Spleen (tissue), 11 donors: ENCODE data around the gene TBCA. TPM values are rescaled to one million over a fixed set of nuclear protein-coding genes. Genes with fewer than 3 reads are reported as not detected.
A peak's percentile ranks its signal among the peaks of the same experiment; 100 is the strongest.
"Not testable (repeated sequence)": the region's sequence is repeated elsewhere in the genome, so short reads cannot be mapped to it uniquely, and the experiment has no call there.

Source experiments
- DNase-seq: peaks from one replicate; pipeline ENCODE4 v3.0.0-alpha.2; 2020
- H3K27ac ChIP-seq, 8 donors: fragments of 200-600 bp; sonication (generic) in 7 of 8; 1 replicate in 4 of 8; 2 replicates in 4 of 8; pipeline versions ENCODE4 v1.5.0 to v1.8.0; 2016 to 2021; ENCODE audit warnings: inconsistent platforms in 4 of 8, mild to moderate bottlenecking in 4 of 8, moderate library complexity in 1 of 8
- H3K27me3 ChIP-seq, 7 donors: fragments of 200-600 bp; sonication (generic) in 6 of 7; replicated peaks in 1 of 7; 1 replicate in 4 of 7; 2 replicates in 3 of 7; pipeline versions ENCODE4 v1.5.0 to v1.8.0; 2016 to 2021; ENCODE audit warnings: inconsistent platforms in 3 of 7, mild to moderate bottlenecking in 1 of 7
- H3K36me3 ChIP-seq, 6 donors: fragments of 200-600 bp; sonication (generic) in 5 of 6; 1 replicate in 4 of 6; 2 replicates in 2 of 6; pipeline versions ENCODE4 v1.5.0 to v1.8.0; 2016 to 2021; ENCODE audit warnings: inconsistent platforms in 2 of 6
- H3K4me1 ChIP-seq, 6 donors: fragments of 200-600 bp; sonication (generic) in 5 of 6; 1 replicate in 3 of 6; 2 replicates in 3 of 6; pipeline versions ENCODE4 v1.5.0 to v1.8.0; 2016 to 2021; ENCODE audit warnings: inconsistent platforms in 3 of 6
- H3K4me3 ChIP-seq, 8 donors: fragments of 200-600 bp; sonication (generic) in 7 of 8; 1 replicate in 4 of 8; 2 replicates in 4 of 8; pipeline versions ENCODE4 v1.5.0 to v1.8.0; 2016 to 2021; ENCODE audit warnings: inconsistent platforms in 4 of 8, mild to moderate bottlenecking in 4 of 8, moderate library complexity in 2 of 8
- H3K9me3 ChIP-seq, 8 donors: fragments of 200-600 bp; sonication (generic) in 7 of 8; 1 replicate in 4 of 8; 2 replicates in 4 of 8; pipeline versions ENCODE4 v1.5.0 to v1.8.0; 2016 to 2021; ENCODE audit warnings: inconsistent platforms in 4 of 8
- CTCF ChIP-seq, 11 experiments: fragments of 200-600 bp in 7 of 11; fragments of 450-650 bp in 4 of 11; sonication (generic) in 4 of 11; IDR thresholded peaks in 8 of 11; conservative IDR thresholded peaks in 3 of 11; 1 replicate in 7 of 11; 2 replicates in 4 of 11; pipeline versions ENCODE4 v1.4.0 to v1.8.0; 2016 to 2021; ENCODE audit warnings: antibody characterized with exemption in 11 of 11, inconsistent platforms in 4 of 11, mild to moderate bottlenecking in 1 of 11
- POLR2A ChIP-seq, 3 donors: fragments of 450-650 bp; IDR thresholded peaks; one replicate each; pipeline ENCODE4 v1.5.1; 2017; ENCODE audit warnings: antibody characterized with exemption in 3 of 3, mild to moderate bottlenecking in 1 of 3
- POLR2AphosphoS5 ChIP-seq, 3 donors: sonication (generic); formaldehyde crosslinking; IDR thresholded peaks; one replicate each; pipeline ENCODE4 v1.5.1; 2017; ENCODE audit warnings: antibody characterized with exemption in 3 of 3
- WGBS, 5 donors: extraction: QIAGEN DNeasy Blood & Tissue Kit in 3 of 5; methylation state at CpG; one replicate each; pipeline versions ENCODE4 v1.1.5 to v1.1.7; 2013 to 2018; 5-methylcytosine and 5-hydroxymethylcytosine counted together
- intact Hi-C: fragments of 100-400 bp; cut with DNase I; formaldehyde crosslinking; loops from one replicate; pipeline ENCODE4 v1.15.0; 2023; ENCODE audit warnings: low total_unique reads
- polyA plus RNA-seq, 3 donors: library from polyadenylated mRNA; stranded (reverse); fragments of 200-250 nt; gene quantifications; one replicate each; pipeline ENCODE4 v1.2.1, GENCODE V29; 2013
- total RNA-seq, 7 donors: library from RNA; depleted of rRNA in 3 of 7; stranded (reverse); fragments of >200 nt in 3 of 7; fragmentation: NEBNext Ultra II Directional in 4 of 7; extraction: Animal tissue kit (Norgen Biotek cat#: 25700) in 4 of 7; gene quantifications; one replicate each; pipeline versions ENCODE4 v1.1.0 to v1.2.1, GENCODE V29; 2016 to 2021
- donor health status: healthy with polysubstance abuse.
- donor health status: DM: no; HTN: no; CAD: no; lungs with moderate emphysema.
- donor health status: DM: no; HTN: no; CAD: no.
- donor health status: Bipolar disorder and iron deficiency.
- donor health status: healthy.
- donor health status: DM: no; HTN: no; CAD: no.
- donor health status: DM: yes; HTN: yes; CAD: no.

Gene TBCA
- total and polyA plus RNA-seq, 10 donors, result 92.2 to 267 (median 108) TPM

DNA sequence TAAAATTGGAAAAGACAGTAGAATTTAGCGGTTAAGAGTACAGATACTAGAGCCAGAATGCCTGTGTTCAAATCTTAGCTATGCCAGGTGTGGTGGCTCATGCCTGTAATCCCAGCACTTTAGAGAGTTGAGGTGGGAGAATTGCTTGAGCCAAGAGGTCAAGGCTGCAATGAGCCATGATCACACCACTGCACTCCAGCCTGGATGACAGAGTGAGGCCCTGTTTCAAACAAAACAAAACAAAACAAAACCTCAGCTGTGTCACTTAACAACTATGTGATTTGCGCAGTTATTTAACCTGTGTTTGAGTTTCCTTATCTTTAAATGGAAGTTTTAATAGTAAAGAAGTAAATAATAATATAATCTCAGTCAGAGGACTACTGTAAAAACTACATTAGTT lies 68.3 kb downstream of the TBCA start:
- WGBS, 5 donors, result 97 to 100% (median 99%) methylated on average over 2 of the region's 2 CpGs
- intact Hi-C loops, result no loop called here
- Histone ChIP-seq H3K4me1 (peaks cover 0 to 13% (median 0%) of the 10 kb centered on the region in 6 donors), H3K27ac (no peak overlapping the region), H3K27me3 (no peaks in the 10 kb centered on the region), H3K36me3 (peaks cover 2 to 58% (median 50%) of the 10 kb centered on the region in 6 donors), H3K4me3 (no peak overlapping the region), H3K9me3 (no peaks in the 10 kb centered on the region)
- no peak for DNase-seq
- TF ChIP-seq POLR2A (IDR thresholded peaks at IDR 0.05), result no peak
- no peak for TF ChIP-seq CTCF (IDR thresholded peaks at IDR 0.05 in 8 of 11, conservative IDR thresholded peaks at IDR 0.05 in 3 of 11)
- no peak for TF ChIP-seq POLR2AphosphoS5 (IDR thresholded peaks at IDR 0.05)

DNA sequence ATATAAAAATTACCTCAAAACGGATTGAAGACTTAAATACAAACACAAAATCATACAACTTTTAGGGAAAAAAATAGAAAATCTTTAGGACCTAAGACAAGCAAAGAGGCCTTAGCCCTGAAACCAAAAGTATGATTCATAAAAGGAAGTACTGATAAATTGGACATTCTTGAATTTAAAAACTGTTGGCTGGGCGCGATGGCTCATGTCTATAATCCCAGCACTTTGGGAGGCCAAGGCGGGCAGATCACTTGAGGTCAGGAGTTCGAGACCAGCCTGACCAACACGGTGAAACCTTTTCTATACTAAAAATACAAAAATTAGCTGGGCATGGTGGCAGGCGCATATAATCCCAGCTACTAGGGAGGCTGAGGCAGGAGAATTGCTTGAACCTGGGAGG lies 76.6 kb downstream of the TBCA start:
- H3K4me3 ChIP-seq, H3K4me1 ChIP-seq, H3K27me3 ChIP-seq, intact Hi-C loops, DNase-seq: not testable (repeated sequence)
- peaks cover 0 to 74% (median 30%) of the 10 kb centered on the region in 6 donors for H3K36me3 ChIP-seq
- H3K27ac ChIP-seq, result peak overlapping the region in 1 of 8 donors; percentile 7
- WGBS, 5 donors, result 75 to 94% (median 86%) methylated on average over 7 of the region's 7 CpGs
- H3K9me3 ChIP-seq, result peaks cover 0 to 16% (median 7%) of the 10 kb centered on the region in 8 donors

GRCh38 chr5:77698920-77699319 lies 77.2 kb downstream of the TBCA start:
- no peak for TF ChIP-seq CTCF (IDR thresholded peaks at IDR 0.05 in 8 of 11, conservative IDR thresholded peaks at IDR 0.05 in 3 of 11)
- no peak for TF ChIP-seq POLR2AphosphoS5 (IDR thresholded peaks at IDR 0.05)
- TF ChIP-seq POLR2A (IDR thresholded peaks at IDR 0.05), result no peak
- no peaks in the 10 kb centered on the region for H3K27me3 ChIP-seq
- H3K4me3 ChIP-seq, result no peak overlapping the region
- intact Hi-C loops, result no loop called here
- H3K4me1 ChIP-seq, result no peaks in the 10 kb centered on the region
- H3K36me3 ChIP-seq, result peaks cover 0 to 69% (median 24%) of the 10 kb centered on the region in 6 donors
- H3K9me3 ChIP-seq, result peaks cover 0 to 16% (median 7%) of the 10 kb centered on the region in 8 donors
- H3K27ac ChIP-seq, result no peak overlapping the region
- no peak for DNase-seq

GRCh38 chr5:77697692-77698091 lies 78.4 kb downstream of the TBCA start:
- H3K27ac ChIP-seq, result no peak overlapping the region
- no peak overlapping the region for H3K4me3 ChIP-seq
- intact Hi-C loops, result no loop called here
- H3K4me1 ChIP-seq, result no peaks in the 10 kb centered on the region
- peaks cover 0 to 69% (median 19%) of the 10 kb centered on the region in 6 donors for H3K36me3 ChIP-seq
- no peak for TF ChIP-seq POLR2A (IDR thresholded peaks at IDR 0.05)
- TF ChIP-seq CTCF (IDR thresholded peaks at IDR 0.05 in 8 of 11, conservative IDR thresholded peaks at IDR 0.05 in 3 of 11), result no peak
- no peak for TF ChIP-seq POLR2AphosphoS5 (IDR thresholded peaks at IDR 0.05)
- H3K9me3 ChIP-seq, result peaks cover 0 to 16% (median 7%) of the 10 kb centered on the region in 8 donors
- WGBS, 5 donors, result 90 to 97% (median 96%) methylated on average over 3 of the region's 3 CpGs
- DNase-seq, result no peak
- no peaks in the 10 kb centered on the region for H3K27me3 ChIP-seq

DNA sequence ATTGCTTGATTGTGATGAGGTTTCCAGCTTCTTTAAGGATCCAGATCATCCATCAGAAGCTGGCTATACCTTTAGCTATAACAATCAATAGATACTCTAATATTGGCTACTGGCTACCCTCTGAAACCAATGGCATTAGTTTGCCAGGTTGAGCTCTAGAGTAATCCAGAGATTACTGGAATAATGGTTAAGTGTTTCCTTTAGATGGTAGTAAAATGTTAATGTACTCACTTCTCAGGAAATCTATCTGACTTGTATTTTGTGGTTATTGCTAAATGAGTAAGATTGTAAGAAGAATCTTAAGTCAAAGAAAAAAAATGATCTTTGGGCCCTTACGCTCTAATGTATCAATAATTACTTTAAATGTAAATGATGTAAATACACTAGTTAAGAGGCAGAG lies 80.0 kb downstream of the TBCA start:
- no peaks in the 10 kb centered on the region for H3K27me3 ChIP-seq
- no peak for DNase-seq
- H3K4me1 ChIP-seq, result no peaks in the 10 kb centered on the region
- H3K36me3 ChIP-seq, result peaks cover 0 to 71% (median 18%) of the 10 kb centered on the region in 6 donors
- no peak for TF ChIP-seq POLR2A (IDR thresholded peaks at IDR 0.05)
- no peak for TF ChIP-seq CTCF (IDR thresholded peaks at IDR 0.05 in 8 of 11, conservative IDR thresholded peaks at IDR 0.05 in 3 of 11)
- TF ChIP-seq POLR2AphosphoS5 (IDR thresholded peaks at IDR 0.05), result no peak
- peaks cover 0 to 16% (median 7%) of the 10 kb centered on the region in 8 donors for H3K9me3 ChIP-seq
- intact Hi-C loops, result no loop called here
- H3K27ac ChIP-seq, result no peak overlapping the region
- H3K4me3 ChIP-seq, result no peak overlapping the region
- 91 to 100% (median 96%) methylated on average over 1 of the region's 1 CpG for whole genome bisulfite sequencing, 5 donors
